ENCODE measurements around the gene ADGRV1. TPM values are rescaled to one million over a fixed set of nuclear protein-coding genes. Genes with fewer than 3 reads are reported as not detected.
"Not testable (repeated sequence)": the region's sequence is repeated elsewhere in the genome, so short reads cannot be mapped to it uniquely, and the experiment has no call there.

ADGRV1 gene
- total and polyA plus RNA-seq, 2 experiments from 2014 or later, result 15.5 to 19.6 TPM

DNA sequence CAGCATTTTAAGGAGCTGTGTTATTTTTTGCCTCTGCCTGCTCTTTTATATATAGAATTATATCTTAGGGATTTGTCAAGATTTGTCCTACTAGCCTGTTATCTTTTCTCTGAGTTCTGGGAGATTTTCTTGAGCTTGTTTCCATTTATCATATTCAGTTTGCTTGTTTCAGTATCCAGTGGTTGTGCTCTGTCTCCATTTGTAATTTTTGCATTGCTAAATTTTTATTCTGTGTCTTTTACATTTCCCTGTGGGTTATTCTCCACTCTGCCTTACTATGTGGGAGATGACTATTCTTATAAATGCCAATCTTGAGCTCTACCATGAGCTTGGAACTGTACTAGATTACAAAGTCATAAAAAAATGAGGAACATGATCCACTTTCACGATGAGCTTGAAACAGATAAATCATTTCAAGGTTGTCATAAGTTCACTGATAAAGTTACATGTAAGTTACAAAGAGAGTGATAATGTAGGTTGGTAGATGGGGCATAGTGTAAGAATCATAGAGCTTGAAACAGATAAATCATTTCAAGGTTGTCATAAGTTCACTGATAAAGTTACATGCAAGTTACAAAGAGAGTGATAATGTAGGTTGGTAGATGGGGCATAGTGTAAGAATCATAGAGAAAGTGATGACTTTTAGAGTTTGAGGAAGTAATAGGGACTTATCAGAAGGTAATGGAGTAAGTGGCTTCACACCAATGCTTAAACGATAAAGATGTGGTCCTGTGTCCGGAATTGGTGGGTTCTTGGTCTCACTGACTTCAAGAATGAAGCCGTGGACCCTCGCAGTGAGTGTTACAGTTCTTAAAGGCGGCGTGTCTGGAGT, 287.3 kb downstream of the ADGRV1 start:
- no peak for DNase-seq (ENCODE audit: low read depth in 1 of 2, low spot score in 1 of 2)
- Histone ChIP-seq H3K36me3 (no peaks in the 10 kb centered on the region), H3K4me1 (ENCODE audit: low read depth) (no peaks in the 10 kb centered on the region)

DNA sequence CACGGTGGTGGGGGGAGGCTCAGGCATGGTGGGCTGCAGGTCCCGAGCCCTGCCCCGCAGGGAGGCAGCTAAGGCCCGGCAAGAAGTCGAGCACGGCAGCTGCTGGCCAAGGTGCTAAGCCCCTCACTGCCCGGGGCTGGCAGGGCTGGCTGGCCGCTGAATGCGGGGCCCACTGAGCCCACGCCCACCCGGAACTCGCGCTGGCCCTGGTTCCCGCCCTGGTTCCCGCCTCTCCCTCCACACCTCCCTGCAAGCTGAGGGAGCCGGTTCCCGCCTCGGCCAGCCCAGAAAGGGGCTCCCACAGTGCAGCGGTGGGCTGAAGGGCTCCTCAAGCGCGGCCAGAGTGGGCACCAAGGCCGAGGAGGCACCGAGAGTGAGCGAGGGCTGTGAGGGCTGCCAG, 289.0 kb downstream of the ADGRV1 start:
- not testable (repeated sequence) for H3K4me1 ChIP-seq (ENCODE audit: low read depth); H3K36me3 ChIP-seq; DNase-seq (ENCODE audit: low read depth in 1 of 2, low spot score in 1 of 2)

More for the DNA sequence above, 287.3 kb downstream of the ADGRV1 start:
- Histone ChIP-seq H3K27me3 (no peaks in the 10 kb centered on the region), H3K4me3 (no peak overlapping the region), H3K9me3 (ENCODE audit: low read depth) (no peaks in the 10 kb centered on the region), H3K27ac (no peak overlapping the region)
- TF ChIP-seq, protein P1, sequence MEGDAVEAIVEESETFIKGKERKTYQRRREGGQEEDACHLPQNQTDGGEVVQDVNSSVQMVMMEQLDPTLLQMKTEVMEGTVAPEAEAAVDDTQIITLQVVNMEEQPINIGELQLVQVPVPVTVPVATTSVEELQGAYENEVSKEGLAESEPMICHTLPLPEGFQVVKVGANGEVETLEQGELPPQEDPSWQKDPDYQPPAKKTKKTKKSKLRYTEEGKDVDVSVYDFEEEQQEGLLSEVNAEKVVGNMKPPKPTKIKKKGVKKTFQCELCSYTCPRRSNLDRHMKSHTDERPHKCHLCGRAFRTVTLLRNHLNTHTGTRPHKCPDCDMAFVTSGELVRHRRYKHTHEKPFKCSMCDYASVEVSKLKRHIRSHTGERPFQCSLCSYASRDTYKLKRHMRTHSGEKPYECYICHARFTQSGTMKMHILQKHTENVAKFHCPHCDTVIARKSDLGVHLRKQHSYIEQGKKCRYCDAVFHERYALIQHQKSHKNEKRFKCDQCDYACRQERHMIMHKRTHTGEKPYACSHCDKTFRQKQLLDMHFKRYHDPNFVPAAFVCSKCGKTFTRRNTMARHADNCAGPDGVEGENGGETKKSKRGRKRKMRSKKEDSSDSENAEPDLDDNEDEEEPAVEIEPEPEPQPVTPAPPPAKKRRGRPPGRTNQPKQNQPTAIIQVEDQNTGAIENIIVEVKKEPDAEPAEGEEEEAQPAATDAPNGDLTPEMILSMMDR (IDR thresholded peaks at IDR 0.05; ENCODE audit: low read depth, low read length), result no peak

DNA sequence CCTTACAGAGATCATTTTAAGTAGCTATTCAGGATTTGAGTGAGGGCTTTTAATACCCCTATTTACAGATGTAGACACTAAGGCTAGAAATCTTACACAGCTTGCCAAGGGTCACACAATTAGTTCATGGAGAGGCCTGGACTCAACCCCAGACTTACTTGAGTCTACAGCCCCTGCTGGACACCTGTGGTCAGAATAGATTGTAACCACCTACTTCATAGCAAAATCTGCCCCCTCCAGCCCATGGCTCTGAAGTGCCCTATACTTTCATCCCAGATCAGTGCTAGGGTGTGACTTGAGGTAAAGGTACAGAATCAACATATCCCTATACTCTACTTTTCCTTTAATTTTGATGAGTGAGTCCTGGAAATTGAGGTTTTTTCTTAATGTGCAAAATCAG, 291.3 kb downstream of the ADGRV1 start:
- Histone ChIP-seq H3K36me3 (no peaks in the 10 kb centered on the region), H3K9me3 (ENCODE audit: low read depth) (no peaks in the 10 kb centered on the region), H3K27ac (no peak overlapping the region), H3K27me3 (no peaks in the 10 kb centered on the region), H3K4me1 (ENCODE audit: low read depth) (no peaks in the 10 kb centered on the region), H3K4me3 (no peak overlapping the region)
- DNase-seq (ENCODE audit: low read depth in 1 of 2, low spot score in 1 of 2), result no peak
- TF ChIP-seq, protein P1 (IDR thresholded peaks at IDR 0.05; ENCODE audit: low read depth, low read length), result no peak

More for the DNA sequence above, 289.0 kb downstream of the ADGRV1 start:
- H3K27ac ChIP-seq; H3K27me3 ChIP-seq; H3K9me3 ChIP-seq (ENCODE audit: low read depth); H3K4me3 ChIP-seq: not testable (repeated sequence)

- H3K27me3 ChIP-seq, result no peaks in the 10 kb centered on the region
- no peaks in the 10 kb centered on the region for H3K9me3 ChIP-seq (ENCODE audit: low read depth)
- H3K4me1 ChIP-seq (ENCODE audit: low read depth), result no peaks in the 10 kb centered on the region
- H3K4me3 ChIP-seq, result no peak overlapping the region
- H3K36me3 ChIP-seq, result no peaks in the 10 kb centered on the region
- no peak for DNase-seq (ENCODE audit: low read depth in 1 of 2, low spot score in 1 of 2)
- H3K27ac ChIP-seq, result no peak overlapping the region
- TF ChIP-seq, protein P1 (IDR thresholded peaks at IDR 0.05; ENCODE audit: low read depth, low read length), result no peak
These were observed 293.9 kb downstream of the ADGRV1 start for GRCh38 chr5:90852531-90852930.

DNA sequence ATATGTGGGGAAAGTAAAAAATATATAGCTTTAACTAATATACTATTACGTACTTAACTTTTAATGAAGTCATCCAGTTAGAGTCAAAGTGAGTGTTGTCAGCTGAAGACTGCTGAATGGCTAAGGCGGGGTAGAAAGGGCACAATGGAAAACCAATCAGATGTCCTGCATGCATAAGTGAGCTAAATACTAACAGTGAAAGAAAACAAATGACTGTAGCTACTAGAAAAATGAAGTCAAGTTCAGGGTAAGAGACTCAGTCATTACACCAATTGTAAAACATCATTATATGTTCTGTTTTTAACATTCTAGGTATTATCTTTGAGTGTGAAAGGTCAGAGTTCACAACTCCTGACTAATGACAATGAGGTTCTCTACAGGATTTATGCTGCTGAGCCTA, 295.2 kb downstream of the ADGRV1 start:
- H3K4me1 ChIP-seq (ENCODE audit: low read depth), result no peaks in the 10 kb centered on the region
- H3K9me3 ChIP-seq (ENCODE audit: low read depth), result no peaks in the 10 kb centered on the region
- no peaks in the 10 kb centered on the region for H3K27me3 ChIP-seq
- TF ChIP-seq, protein P1 (IDR thresholded peaks at IDR 0.05; ENCODE audit: low read depth, low read length), result no peak
- H3K4me3 ChIP-seq, result no peak overlapping the region
- no peak for DNase-seq (ENCODE audit: low read depth in 1 of 2, low spot score in 1 of 2)
- no peaks in the 10 kb centered on the region for H3K36me3 ChIP-seq
- no peak overlapping the region for H3K27ac ChIP-seq

DNA sequence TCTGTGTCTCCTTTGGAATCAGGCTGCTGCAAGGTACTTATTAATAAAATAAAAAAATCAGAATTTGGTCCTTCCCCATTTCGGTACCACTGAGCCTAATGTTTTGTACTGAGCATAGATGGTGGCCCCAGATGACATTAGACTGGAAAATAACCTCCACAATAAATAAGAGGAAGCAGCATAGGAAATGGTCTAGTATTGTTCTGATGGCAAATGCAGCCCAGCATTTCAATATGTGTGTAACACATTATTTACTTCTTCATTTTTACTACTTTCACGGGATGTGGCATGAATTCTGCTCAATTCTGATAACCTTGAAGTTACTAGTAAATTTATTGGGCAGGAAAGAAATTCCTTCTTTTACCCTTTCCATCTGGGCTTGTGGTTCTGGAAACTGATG, 295.6 kb downstream of the ADGRV1 start:
- no peaks in the 10 kb centered on the region for H3K4me1 ChIP-seq (ENCODE audit: low read depth)
- no peak overlapping the region for H3K27ac ChIP-seq
- no peak overlapping the region for H3K4me3 ChIP-seq
- TF ChIP-seq, protein P1 (IDR thresholded peaks at IDR 0.05; ENCODE audit: low read depth, low read length), result no peak
- H3K36me3 ChIP-seq, result no peaks in the 10 kb centered on the region
- H3K27me3 ChIP-seq, result no peaks in the 10 kb centered on the region
- H3K9me3 ChIP-seq (ENCODE audit: low read depth), result no peaks in the 10 kb centered on the region
- no peak for DNase-seq (ENCODE audit: low read depth in 1 of 2, low spot score in 1 of 2)
